22Rv1 (cell line): Measurements from ENCODE around the gene XPR1.

Experiments
- CTCF ChIP-seq: fragments of 450-650 bp; IDR thresholded peaks from 2 replicates; pipeline ENCODE4 v1.5.1; 2017; ENCODE audit warnings: mild to moderate bottlenecking
- ZFX ChIP-seq: fragments of 450-650 bp; IDR thresholded peaks from 2 replicates; pipeline ENCODE4 v1.6.1; 2017; ENCODE audit warnings: antibody characterized with exemption, borderline replicate concordance

- TF ChIP-seq CTCF (no peak), ZFX (no peak)
Observed at GRCh38 chr1:180931529-180931928, 299.7 kb downstream of the XPR1 start.
